GM19397 (cell line): Measurements from ENCODE around the gene CDH13.

Source experiments
- ATAC-seq: cut with Tn5 transposase; IDR thresholded peaks from one replicate; pipeline ENCODE4 v1.9.1; 2021; ENCODE audit warnings: mild to moderate bottlenecking, moderate library complexity; ENCODE audit not compliant: unreplicated experiment

CDH13 gene

DNA sequence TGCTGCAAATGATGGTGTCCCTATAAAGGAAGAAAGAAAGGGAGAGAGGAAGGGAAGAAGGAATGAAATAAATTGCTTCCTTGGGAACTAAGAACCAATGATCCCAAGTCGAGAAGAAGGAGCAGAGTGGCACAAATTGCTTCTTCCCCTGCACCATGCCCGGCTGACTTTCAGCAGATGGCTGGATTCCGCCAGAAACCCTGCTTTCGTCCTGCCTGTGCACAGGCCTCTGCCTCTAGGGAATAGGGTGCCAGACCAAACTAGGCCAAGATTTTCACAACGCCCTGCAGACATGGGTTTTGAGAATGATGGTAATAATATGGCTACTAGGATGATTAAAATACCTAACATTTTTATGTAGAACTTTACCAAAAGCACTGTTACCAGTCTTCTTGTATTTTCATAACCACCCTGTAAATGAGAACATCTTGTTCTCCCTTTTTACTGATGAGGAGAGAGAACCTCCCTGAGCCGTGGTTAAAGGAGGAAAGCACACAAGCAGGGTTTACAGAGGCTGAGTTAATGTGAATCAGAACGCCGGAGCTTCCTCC, 1058.9 kb downstream of the CDH13 start:
- no peak for ATAC-seq

DNA sequence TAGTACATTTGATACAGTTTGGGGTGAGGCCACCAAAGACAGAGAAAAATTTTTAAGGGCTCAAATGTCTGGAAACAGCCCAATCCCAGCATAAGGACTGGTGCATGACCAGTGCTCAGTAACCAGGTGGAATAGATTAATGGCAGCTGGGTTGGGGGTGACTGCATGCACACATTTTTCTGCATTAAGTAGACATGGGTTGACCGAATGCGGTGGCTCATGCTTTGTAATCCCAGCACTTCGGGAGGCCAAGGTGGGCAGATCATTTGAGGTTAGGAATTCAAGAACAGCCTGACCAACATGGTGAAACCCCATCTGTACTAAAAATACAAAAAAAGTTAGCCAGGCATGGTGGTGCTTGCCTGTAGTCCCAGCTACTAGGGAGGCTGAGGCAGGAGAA, 1060.0 kb downstream of the CDH13 start:
- no peak for ATAC-seq

DNA sequence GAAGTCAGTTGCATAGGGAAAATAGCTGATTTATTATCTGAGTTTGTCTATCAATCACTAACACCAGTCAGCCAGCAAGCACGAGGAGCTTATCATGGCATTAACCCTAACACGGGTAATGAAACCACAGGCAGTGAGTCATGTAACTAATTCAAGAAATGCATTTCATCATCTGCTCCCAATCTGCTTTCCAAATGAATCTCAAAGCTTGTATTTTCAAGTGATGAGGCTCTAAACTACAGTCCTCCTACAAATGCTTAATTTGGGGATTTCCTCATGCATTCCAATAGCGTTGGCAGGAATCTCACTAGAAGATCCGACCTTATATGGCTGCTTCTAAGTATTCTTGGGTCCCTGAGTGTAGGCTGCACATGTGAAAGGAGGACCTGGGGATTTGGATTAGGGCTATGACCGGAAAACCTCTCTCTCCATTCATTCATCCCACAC, 1062.6 kb downstream of the CDH13 start:
- ATAC-seq: no peak

DNA sequence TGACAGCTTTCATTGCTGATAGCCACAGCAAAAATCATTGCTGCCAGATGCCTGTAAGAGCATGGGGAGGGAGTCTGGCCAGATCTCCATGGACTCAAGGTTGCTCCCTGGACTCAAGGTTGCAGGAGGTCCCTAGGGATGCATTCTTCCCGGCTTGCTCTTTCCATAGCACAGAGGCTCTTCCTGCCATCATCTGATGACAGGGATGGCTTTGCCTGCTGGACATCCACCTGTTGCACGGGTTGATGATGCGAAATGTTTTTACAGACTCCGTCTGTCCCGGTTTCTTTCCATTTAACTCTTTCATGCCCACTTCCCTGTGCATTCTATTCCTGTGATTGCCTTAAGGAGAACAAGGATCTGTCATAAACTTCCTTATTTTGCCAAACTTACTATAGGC, 1065.5 kb downstream of the CDH13 start:
- no peak for ATAC-seq

DNA sequence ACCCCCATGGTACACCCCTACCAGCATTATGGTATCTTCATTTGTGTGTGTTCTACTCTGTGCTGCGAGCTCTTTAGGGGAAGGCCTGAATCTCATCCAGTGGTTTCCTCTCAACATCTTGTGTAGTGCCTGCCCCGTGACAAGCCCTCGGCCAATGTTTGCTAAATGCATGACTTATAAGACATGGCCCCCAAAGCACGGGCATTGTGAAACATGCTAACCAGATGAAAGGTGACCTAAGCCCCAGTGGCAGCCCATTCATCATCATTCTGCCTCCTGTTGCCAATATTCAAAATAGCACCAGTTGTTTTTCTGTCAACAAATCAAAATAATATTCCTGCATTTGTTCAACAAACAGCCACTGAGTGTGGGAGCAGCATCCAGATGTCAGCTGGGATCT, 1072.2 kb downstream of the CDH13 start:
- no peak for ATAC-seq

DNA sequence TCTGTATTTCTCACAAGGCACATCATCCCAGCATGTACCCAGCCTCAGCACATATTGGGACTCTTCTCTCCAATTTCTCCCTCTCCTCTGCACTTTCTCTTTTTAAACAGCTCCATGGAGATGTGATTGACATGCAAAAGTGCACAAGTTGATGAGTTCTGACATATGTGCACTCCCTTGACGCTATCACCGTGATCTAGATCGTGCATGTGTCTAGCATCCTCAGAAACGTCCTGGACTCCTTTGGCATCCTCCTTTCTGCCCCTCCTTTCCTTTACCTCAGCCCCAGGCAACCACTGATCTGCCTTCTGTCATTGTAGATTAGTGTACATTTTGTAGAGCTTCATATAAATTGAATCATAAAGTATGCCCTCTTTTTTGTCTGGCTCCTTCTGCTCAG, 1073.0 kb downstream of the CDH13 start:
- no peak for ATAC-seq

DNA sequence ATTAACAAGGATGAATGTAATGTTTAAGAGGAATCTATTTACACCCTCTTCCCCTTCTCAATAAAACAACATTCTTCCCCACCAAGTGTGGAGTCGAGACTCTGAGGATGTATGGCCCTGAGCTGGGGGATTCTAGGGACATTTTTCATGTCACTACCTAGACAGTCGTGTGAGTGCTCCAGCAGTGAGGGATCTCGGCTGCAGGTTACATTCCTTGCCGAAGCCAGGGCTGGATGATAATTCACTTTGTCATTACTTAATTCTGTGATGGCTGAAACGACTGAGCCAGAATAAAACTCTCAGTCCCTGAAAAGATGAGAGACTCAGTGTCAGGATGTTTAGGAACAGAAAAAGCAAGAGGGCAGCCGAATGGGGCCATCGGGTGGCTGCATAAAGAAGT, 1074.1 kb downstream of the CDH13 start:
- ATAC-seq: no peak

DNA sequence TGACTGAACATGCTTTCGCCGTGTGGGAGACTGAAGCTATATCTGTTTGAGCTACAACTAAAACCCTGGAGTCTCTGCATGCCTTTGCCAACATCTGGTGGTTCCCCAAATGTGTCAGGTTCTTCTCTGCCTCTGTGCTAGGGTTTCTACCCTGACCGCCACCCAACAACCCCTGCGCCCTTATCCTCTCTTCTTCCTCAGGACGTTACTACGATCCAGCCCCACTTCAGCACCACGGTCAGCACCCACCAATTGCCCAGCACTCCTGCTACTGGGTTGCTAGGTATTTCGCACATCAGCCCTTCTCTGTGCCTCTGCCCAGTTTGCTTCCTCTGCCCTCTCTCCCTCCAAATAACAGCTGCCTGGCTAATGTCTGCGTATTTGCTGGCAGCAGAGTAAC, 1074.7 kb downstream of the CDH13 start:
- no peak for ATAC-seq

DNA sequence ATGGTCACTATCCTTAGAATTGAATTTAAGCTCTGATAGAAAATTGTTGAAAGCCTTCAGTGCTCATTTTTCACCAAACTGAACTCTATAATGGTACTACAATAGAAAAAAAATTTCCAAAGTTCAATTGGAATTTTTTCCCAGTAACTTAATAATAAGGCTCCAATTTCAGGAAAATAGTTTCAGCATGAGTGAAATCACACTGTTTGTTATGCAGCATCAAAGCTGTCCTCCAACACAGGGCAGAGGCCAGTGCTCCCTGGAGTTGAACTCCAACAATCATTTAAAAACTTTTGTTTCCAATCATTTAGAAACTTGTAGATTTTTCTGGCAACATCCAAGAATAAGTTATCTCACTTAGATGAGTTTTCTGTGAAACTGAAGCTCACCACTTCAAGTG, 1077.9 kb downstream of the CDH13 start:
- ATAC-seq: no peak

DNA sequence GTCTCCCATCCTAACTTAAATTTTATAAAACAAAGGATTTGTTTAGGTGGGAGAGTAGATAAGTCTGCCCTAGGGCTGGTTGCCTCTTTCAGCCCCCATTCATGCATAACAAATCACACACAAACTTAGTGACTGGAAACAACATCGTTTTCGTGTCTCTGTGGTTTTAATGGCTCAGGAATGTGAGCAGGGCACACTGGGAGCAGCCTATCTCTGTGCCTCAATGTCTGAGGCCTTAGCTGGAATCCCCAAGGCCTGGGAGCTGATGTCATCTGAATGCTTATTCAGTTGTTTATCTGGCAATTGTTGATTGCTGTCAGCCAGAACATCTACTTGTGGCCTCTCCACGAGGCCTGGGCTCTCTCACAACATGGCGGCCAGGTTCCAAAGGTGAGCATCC, 1079.1 kb downstream of the CDH13 start:
- no peak for ATAC-seq

DNA sequence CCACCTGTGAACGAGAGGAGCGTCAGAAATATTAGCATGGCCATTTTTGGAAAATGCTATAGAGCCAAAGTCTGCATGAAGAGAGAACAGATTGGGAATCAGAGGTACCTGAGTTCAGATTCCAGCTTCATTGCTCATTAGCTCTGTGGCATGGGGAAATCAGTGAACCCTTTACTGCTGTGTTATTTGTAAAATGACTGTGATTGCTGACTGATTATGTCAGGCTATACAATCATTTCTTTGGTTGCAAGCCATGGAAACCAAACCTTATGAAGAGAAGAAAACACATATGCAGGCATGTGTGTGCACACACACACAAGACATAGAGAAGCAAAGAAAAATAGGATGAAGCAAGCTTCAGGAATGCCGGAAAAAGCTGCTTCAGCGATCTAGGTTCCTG, 1079.6 kb downstream of the CDH13 start:
- ATAC-seq: no peak

DNA sequence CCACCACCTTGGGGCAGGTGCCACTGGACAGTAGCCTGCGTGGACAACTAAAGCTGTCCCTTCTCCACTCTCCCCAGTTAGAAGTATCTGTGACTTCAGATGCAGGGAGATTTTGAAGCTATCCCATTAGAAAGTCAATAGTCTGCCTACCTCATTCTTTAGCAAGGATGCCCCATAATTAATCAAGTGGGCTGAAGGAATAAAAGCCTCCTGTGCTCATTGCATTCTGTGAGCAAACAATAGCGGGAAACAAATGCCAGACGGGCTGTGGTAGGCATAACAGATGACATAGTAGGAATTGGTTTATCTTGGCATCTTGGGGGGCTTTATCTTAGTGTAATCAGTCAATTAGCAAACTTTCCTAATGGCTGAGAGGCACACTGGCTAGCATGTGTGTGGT, 1084.3 kb downstream of the CDH13 start:
- ATAC-seq: no peak

DNA sequence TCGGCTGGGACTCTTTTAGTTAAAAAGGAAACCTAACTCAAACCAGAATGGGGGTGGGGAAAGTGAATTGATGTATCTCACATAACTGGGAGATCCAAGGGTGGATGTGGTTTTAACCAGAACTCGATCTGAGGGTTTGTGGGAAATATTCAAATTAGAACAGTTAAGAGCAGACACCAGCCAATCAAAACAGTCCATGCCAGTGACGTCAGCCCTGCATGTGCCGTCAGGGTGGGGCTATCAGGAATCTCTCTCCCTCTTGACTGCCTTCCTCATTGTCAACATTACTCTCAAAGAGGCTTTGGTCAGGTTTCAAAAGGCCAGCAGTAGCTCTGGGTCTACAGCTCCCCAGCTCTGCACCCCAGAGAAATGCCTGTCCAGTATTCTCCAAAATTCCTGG, 1086.8 kb downstream of the CDH13 start:
- no peak for ATAC-seq

DNA sequence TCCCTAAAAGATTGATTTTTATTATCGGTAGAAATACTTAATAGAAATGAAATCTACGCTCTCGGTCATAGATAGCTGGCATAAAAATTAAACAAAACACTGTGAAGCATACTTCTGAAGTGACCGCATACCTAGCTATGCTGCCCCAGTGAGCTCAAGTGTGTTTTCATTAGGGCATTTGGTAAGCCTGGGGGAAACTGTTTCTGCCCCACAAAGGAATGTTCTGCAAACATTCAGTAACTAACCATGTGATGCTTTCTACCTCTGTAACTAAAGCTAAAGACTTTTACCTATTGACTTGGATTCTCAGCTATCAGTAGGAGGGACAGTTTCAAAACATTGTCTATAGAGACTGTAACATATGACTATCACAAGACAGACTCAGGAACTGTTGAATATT, 1087.5 kb downstream of the CDH13 start:
- no peak for ATAC-seq

DNA sequence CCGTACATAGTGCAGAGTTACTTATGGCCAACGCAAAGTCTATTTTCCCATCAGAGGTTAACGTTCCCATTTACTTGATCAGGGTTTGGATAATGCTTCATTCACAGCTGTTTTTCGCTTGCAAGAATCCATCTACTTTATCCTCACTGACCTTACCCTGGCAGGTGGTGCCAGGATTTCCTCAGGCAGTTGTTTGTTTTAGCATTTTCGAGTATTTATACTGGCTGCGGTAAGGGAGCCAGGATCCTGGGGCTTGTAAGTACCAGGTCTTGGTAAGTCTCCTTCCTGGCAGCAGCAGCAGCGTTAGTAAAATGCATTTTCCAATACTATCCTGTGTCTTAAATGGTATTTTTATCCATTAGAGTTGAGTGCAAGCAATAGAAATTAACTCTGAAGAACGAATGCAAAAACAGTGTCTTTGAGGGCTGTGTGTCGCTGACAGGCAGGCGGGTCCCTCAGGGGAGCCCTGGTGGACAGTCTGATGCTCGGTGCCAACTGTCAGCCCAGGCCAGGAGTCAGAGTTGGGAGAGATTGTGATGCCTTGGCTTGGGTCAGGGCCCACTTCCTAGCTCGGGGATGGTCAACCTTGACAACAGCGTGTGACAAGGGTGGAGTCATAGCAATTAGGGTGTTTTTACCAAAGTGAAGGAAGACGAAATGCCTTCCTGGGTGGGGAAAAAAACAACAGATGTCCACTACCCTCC, 1088.6 kb downstream of the CDH13 start:
- no peak for ATAC-seq

DNA sequence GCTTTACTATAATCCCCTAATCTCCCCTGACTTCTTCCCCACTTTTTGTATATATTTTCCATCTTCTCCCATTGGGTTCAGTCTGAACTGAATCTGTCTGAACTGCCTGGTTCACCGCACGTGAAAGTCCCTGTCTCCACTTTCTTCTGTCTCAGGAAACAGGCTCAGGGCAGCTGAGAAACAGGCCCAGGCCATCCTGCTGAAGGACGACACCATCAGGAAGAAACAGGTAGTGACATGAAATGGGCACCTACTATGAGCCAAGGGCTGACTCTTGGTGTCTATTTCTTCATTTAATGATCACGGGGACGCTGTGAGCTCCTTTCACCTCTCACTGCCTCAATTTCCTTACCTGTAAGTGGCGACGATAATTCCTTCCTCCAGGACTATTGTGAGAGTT, 1090.5 kb downstream of the CDH13 start:
- no peak for ATAC-seq

DNA sequence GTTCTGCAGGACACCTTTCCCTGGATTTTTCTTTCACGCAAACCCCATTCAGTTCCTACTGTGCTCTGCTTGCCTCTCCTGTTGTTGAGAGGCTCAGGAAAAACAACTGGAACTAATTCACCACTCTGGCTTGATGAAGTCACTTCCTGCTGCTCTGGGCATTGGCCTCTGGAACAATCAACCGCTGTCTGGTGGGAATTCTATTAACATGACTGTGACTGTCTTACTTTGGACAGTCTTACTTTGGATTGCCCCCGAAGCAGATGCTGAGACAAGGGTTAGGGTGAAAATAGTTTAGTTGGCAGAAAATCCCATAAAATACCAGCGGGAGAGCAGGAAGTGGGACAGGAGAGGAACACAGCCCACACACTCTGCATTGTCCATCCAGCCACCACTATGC, 1091.0 kb downstream of the CDH13 start:
- no peak for ATAC-seq

DNA sequence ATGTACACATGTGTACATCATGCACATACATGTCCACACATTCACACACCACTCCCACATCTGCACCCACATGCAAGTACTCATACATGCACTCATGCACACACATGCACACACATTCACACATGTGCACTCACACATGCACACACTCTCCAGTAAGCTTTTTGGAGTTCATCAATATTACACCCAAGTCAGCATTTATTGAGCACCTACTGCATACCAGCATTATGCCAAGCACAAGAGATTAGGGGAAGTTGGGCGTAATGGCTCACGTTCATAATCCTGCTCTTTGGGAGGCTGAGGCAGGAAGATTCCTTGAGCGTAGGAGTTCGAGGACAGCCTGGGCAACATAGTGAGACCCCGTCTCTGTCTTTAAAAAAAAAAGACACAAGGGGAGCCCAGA, 1093.4 kb downstream of the CDH13 start:
- ATAC-seq: no peak

DNA sequence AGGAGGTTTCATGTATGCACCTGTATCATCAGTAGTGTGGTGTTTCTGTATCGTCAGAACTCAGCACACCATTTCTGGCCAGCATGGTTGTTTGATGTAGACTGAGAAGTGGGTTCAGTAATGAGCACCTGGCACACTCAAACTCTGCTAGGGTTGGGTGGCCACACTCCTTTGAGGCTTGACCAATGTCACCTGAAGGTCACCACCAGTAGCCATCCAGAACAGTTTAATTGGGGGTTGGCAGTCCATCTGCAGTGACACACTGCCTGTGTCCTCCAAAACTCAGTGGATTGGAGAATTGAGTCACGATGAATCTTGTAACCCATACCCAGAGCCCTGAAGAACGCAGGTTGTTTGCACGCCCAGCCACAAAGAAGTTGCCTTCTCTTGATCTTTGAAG, 1094.2 kb downstream of the CDH13 start:
- ATAC-seq: no peak

DNA sequence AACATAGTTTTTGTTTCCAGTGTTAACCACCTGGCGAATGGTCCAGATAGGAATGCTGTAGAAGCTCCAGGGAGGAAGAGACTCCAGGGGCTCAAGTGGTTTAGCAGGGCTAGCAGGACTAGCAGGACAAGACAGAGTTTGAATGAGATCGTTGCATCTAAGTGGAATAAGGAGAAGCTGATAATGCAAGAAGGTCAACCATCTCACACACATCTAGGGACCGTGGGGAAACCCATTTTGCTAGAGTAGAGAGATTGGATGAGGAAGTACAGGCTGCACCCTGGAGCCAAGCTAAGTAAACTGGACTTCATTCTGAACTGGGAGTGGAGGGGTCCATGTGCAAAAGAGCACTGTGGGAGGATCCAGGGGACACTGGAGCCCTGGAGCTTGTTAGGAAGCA, 1094.9 kb downstream of the CDH13 start:
- ATAC-seq: no peak

DNA sequence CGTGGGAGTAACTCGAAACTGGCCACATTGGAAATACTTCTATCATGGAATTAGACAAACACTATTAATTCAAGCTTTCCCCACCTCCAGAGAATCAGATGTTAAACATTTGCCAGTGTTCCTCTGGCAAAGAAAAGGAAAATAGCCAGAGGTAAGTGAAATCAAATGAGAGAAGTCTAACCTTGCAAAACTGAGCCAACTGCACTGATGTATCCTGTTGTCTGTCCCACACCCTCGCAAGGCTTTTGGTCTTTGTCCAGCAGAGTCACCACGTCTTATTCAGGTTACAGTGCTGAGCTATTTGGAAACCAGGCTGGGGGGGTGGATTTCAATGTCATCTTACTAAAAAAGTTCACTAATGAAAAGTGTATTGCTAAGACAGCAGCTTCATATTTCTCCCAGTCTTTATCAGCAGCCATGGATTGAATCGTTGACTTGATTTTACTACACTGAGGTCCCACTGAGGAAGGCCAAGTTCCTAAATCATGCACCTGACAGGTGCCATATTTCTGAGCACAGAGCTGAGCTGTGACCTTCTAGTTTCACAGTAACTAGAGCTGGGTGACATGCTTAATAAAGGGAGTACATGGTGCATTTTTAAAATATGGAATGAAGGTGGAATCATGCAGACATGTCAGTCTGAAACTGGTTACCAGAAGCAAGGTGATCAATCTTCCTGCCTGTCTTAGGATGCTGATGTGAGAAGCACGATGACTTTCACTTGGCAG, 1095.9 kb downstream of the CDH13 start:
- ATAC-seq: no peak

DNA sequence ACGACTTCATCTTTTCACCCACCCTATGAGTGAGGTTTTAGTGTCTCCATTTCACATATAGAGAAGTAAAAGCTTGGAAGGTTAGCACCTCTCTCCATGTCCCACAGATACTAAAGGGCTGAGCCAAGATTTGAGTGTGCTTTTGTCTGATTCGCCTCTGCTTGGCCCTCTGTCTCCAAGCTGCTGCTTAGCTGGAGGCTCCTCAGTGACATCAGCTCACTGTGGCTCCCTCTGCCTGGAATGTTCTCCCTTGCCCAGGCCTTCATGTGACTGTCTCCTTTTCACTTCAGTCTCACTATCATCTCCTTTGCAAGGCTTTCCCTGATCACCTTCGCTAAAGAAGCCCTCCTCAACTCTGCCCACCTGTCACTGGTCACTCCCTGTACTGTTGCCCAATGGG, 1096.5 kb downstream of the CDH13 start:
- no peak for ATAC-seq
